HEK293 (cell line): Measurements from ENCODE around the gene TMEM233.

Experiments
- CTCF ChIA-PET: fragments of 350-600 bp; formaldehyde crosslinking; extraction: SDS; loops from one replicate; lab custom pipeline; 2021; ENCODE audit warnings: antibody characterized with exemption; lab: Yijun Ruan, JAX
- POLR2A ChIA-PET: fragments of 300-600 bp; formaldehyde crosslinking; extraction: SDS; loops from one replicate; lab custom pipeline; 2020; ENCODE audit warnings: antibody characterized with exemption, inconsistent platforms; lab: Yijun Ruan, JAX
- H3K27ac ChIP-seq: fragments of 200-500 bp; sonication (Bioruptor generic); 2 replicates; pipeline ENCODE4 v1.5.1; 2014; ENCODE audit warnings: low read depth, low read length, control low read depth, inconsistent platforms; ENCODE audit errors: extremely low read depth
- H3K36me3 ChIP-seq, 2 experiments: fragments of 200-500 bp in 1 of 2; sonication (Bioruptor generic) in 1 of 2; 1 replicate in 1 of 2; 2 replicates in 1 of 2; pipeline ENCODE4 v1.5.1; 2014 to 2017; ENCODE audit warnings: inconsistent platforms in 2 of 2, low read length in 2 of 2; ENCODE audit not compliant: control insufficient read depth in 2 of 2, insufficient read depth in 1 of 2
- H3K4me1 ChIP-seq: fragments of 200-500 bp; sonication (Bioruptor generic); 2 replicates; pipeline ENCODE4 v1.5.1; 2014; ENCODE audit warnings: mild to moderate bottlenecking, low read length, inconsistent platforms; ENCODE audit not compliant: control insufficient read depth, insufficient read depth
- H3K4me3 ChIP-seq: 2 replicates; pipeline ENCODE4 v1.5.1; 2011; ENCODE audit warnings: low read depth, mild to moderate bottlenecking, control low read depth, low read length, moderate library complexity
- H3K9me3 ChIP-seq: fragments of 200-500 bp; sonication (Bioruptor generic); 2 replicates; pipeline ENCODE4 v1.5.1; 2014; ENCODE audit warnings: low read depth, low read length, inconsistent platforms; ENCODE audit not compliant: control insufficient read depth, insufficient read depth
- BCL11A ChIP-seq: fragments of 450-650 bp; formaldehyde crosslinking; IDR thresholded peaks from 2 replicates; pipeline ENCODE4 v1.5.1; 2016; ENCODE audit warnings: low read depth, missing biosample characterization, missing genetic modification characterization
- CTCF ChIP-seq: fragments of 450-650 bp; formaldehyde crosslinking; IDR thresholded peaks from 2 replicates; pipeline ENCODE4 v1.5.1; 2016; ENCODE audit warnings: missing biosample characterization, missing genetic modification characterization
- GLIS1 ChIP-seq: fragments of 450-650 bp; formaldehyde crosslinking; IDR thresholded peaks from 2 replicates; pipeline ENCODE4 v1.5.1; 2016; ENCODE audit warnings: missing biosample characterization, missing genetic modification characterization
- KLF9 ChIP-seq: fragments of 450-650 bp; formaldehyde crosslinking; IDR thresholded peaks from 2 replicates; pipeline ENCODE4 v1.5.1; 2016; ENCODE audit warnings: missing biosample characterization, missing genetic modification characterization, low read depth
- OSR2 ChIP-seq: fragments of 450-650 bp; formaldehyde crosslinking; IDR thresholded peaks from 2 replicates; pipeline ENCODE4 v1.5.1; 2016; ENCODE audit warnings: missing biosample characterization, missing genetic modification characterization
- PRDM1 ChIP-seq: fragments of 450-650 bp; formaldehyde crosslinking; IDR thresholded peaks from 2 replicates; pipeline ENCODE4; 2016; ENCODE audit warnings: missing biosample characterization, missing genetic modification characterization
- PRDM10 ChIP-seq: fragments of 450-650 bp; formaldehyde crosslinking; IDR thresholded peaks from 2 replicates; pipeline ENCODE4 v1.5.1; 2016; ENCODE audit warnings: missing biosample characterization, missing genetic modification characterization
- PRDM4 ChIP-seq: fragments of 450-650 bp; formaldehyde crosslinking; IDR thresholded peaks from 2 replicates; pipeline ENCODE4 v1.5.1; 2017; ENCODE audit warnings: missing biosample characterization, missing genetic modification characterization
- SCRT2 ChIP-seq: fragments of 450-650 bp; formaldehyde crosslinking; IDR thresholded peaks from 2 replicates; pipeline ENCODE4 v1.5.1; 2016; ENCODE audit warnings: missing biosample characterization, missing genetic modification characterization
- ZBTB17 ChIP-seq: fragments of 450-650 bp; formaldehyde crosslinking; IDR thresholded peaks from 2 replicates; pipeline ENCODE4 v1.5.1; 2016; ENCODE audit warnings: missing biosample characterization, missing genetic modification characterization
- ZFP41 ChIP-seq: fragments of 450-650 bp; formaldehyde crosslinking; IDR thresholded peaks from 2 replicates; pipeline ENCODE4 v1.5.1; 2016; ENCODE audit warnings: missing biosample characterization, missing genetic modification characterization, borderline replicate concordance
- ZNF362 ChIP-seq: fragments of 450-650 bp; formaldehyde crosslinking; IDR thresholded peaks from 2 replicates; pipeline ENCODE4 v1.5.1; 2016; ENCODE audit warnings: missing biosample characterization, missing genetic modification characterization
- ZNF398 ChIP-seq: fragments of 450-650 bp; formaldehyde crosslinking; IDR thresholded peaks from 2 replicates; pipeline ENCODE4 v1.5.1; 2017; ENCODE audit warnings: missing biosample characterization, missing genetic modification characterization
- ZNF654 ChIP-seq: fragments of 450-650 bp; formaldehyde crosslinking; IDR thresholded peaks from 2 replicates; pipeline ENCODE4 v1.5.1; 2016; ENCODE audit warnings: low read depth, missing biosample characterization, missing genetic modification characterization
- ZNF658 ChIP-seq: fragments of 450-650 bp; formaldehyde crosslinking; IDR thresholded peaks from 2 replicates; pipeline ENCODE4; 2016; ENCODE audit warnings: missing biosample characterization, missing genetic modification characterization
- ZNF692 ChIP-seq: fragments of 450-650 bp; formaldehyde crosslinking; IDR thresholded peaks from 2 replicates; pipeline ENCODE4 v1.5.1; 2016; ENCODE audit warnings: missing biosample characterization, missing genetic modification characterization

Gene TMEM233

GRCh38 chr12:119593578-119594398 lies at the start of gene TMEM233:
TMEM233 (plus strand) TSS chr12:119593774; CDS start chr12:119593849, 75 bp downstream.
- ChIA-PET POLR2A (no interaction called here), CTCF (no interaction called here)
- no peaks in the 10 kb centered on the region for H3K36me3 ChIP-seq
- TF ChIP-seq SCRT2 (tag by site-specific recombination): peak; percentile 46; the same call in 1 of the 2 replicates
- no peak for TF ChIP-seq ZFP41 (tag by site-specific recombination)
- TF ChIP-seq PRDM10: peak; percentile 72
- peak; percentile 38; the same call in 1 of the 2 replicates for TF ChIP-seq ZBTB17 (tag by site-specific recombination)
- no peak for TF ChIP-seq BCL11A (tag by site-specific recombination)
- peak; percentile 61 for TF ChIP-seq ZNF398
- no peak for TF ChIP-seq ZNF692 (tag by site-specific recombination)
- no peaks in the 10 kb centered on the region for H3K9me3 ChIP-seq
- H3K4me3 ChIP-seq: no peak within 1 kb of the TSS
- H3K27ac ChIP-seq: no peak within 1 kb of the TSS
- H3K4me1 ChIP-seq: no peaks in the 10 kb centered on the region

- POLR2A ChIA-PET: no interaction called here
- Histone ChIP-seq H3K4me3 (no peak overlapping the region), H3K4me1 (no peaks in the 10 kb centered on the region), H3K36me3 (no peaks in the 10 kb centered on the region), H3K9me3 (no peaks in the 10 kb centered on the region), H3K27ac (no peak overlapping the region)
- peak; percentile 55; the same call in 1 of the 2 replicates for TF ChIP-seq PRDM4 (tag by site-specific recombination)
- no peak for TF ChIP-seq ZNF658 (tag by site-specific recombination)
- peak; percentile 96 for TF ChIP-seq ZNF654 (tag by site-specific recombination)
- TF ChIP-seq OSR2 (tag by site-specific recombination): no peak
- no peak for TF ChIP-seq KLF9 (tag by site-specific recombination)
- peak; percentile 68 for TF ChIP-seq CTCF (tag by site-specific recombination)
- TF ChIP-seq ZNF362 (tag by site-specific recombination): peak; percentile 31; the same call in 1 of the 2 replicates
- TF ChIP-seq PRDM1 (tag by site-specific recombination): 0 out of 2 replicates have a peak, but pooled peaks have one; percentile 20
- peak; percentile 47 for TF ChIP-seq GLIS1 (tag by site-specific recombination)
- CTCF ChIA-PET: interaction anchor here (0.7 to 6.6 kb wide), 24 partner anchors 11 to 1717 kb away, joined by 3 to 61 read pairs (median 4); no protein-coding TSS in a partner anchor
These were observed 48.6 kb upstream of the TMEM233 start for GRCh38 chr12:119544765-119545625.
